HepG2 (cell line): ENCODE results near the gene SNF8.

Experiments
- EZH2 ChIP-seq: conservative IDR thresholded peaks from 2 replicates; pipeline ENCODE4 v1.6.1; 2012; ENCODE audit warnings: mild to moderate bottlenecking, low read depth, low read length, moderate library complexity
- HNRNPL ChIP-seq: fragments of 200-400 bp; formaldehyde crosslinking; IDR thresholded peaks from 2 replicates; pipeline ENCODE4 v1.6.1; 2017; ENCODE audit warnings: mild to moderate bottlenecking, low read depth, low read length
- PBX3 ChIP-seq: sonication (generic); formaldehyde crosslinking; IDR thresholded peaks from 2 replicates; pipeline ENCODE4 v1.8.1; 2023; ENCODE audit warnings: missing genetic modification reagents, inconsistent platforms, borderline replicate concordance
- PLSCR1 ChIP-seq: sonication (generic); formaldehyde crosslinking; IDR thresholded peaks from 2 replicates; pipeline ENCODE4 v1.5.0; 2020; ENCODE audit warnings: missing genetic modification reagents, mild to moderate bottlenecking, borderline replicate concordance
- POLR2AphosphoS5 ChIP-seq: IDR thresholded peaks from 2 replicates; pipeline ENCODE4 v1.6.1; 2012; ENCODE audit warnings: low read depth, low read length
- REST ChIP-seq, 2 experiments: IDR thresholded peaks; 2 replicates each; pipeline ENCODE4 v1.6.1; 2011 to 2012; ENCODE audit warnings: low read length in 2 of 2, borderline replicate concordance in 1 of 2, low read depth in 1 of 2, mild to moderate bottlenecking in 1 of 2, moderate library complexity in 1 of 2
- TGIF2 ChIP-seq: IDR thresholded peaks from 2 replicates; pipeline ENCODE4 v1.6.1; 2016; ENCODE audit warnings: control low read depth, missing compliant biosample characterization
- YY1 ChIP-seq: IDR thresholded peaks from 2 replicates; pipeline ENCODE4 v1.6.1; 2011; ENCODE audit warnings: low read length, low read depth, moderate library complexity, mild to moderate bottlenecking; ENCODE audit not compliant: insufficient read depth, insufficient replicate concordance
- ZNF232 ChIP-seq: sonication (generic); formaldehyde crosslinking; IDR thresholded peaks from 2 replicates; pipeline ENCODE4 v1.4.0; 2020; ENCODE audit warnings: missing genetic modification reagents, borderline replicate concordance
- ZNF737 ChIP-seq: sonication (generic); formaldehyde crosslinking; IDR thresholded peaks from 2 replicates; pipeline ENCODE4 v1.5.0; 2020; ENCODE audit warnings: missing genetic modification reagents, mild to moderate bottlenecking, borderline replicate concordance

DNA sequence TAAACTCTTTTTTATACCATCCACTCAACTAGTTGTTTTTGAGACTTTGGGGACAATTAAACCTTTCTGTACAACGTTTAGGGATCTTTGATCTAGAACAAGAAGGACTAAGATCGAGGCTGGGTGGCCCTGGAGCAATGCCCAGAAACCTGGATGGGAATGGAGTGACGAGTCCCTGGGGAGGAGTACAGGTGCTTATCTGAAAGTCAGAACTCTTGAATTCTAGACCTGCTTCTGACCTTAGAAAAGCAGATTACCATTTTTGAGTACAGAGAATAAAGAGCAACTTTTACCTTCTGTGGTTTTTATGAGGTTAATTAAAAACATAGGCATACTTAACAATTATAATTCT, 18.7 kb downstream of the SNF8 start:
- TF ChIP-seq TGIF2 (CRISPR knock-in tag), result no peak
- no peak for TF ChIP-seq PLSCR1 (CRISPR knock-in tag)
- TF ChIP-seq ZNF737 (CRISPR knock-in tag), result no peak
- no peak for TF ChIP-seq YY1
- no peak for TF ChIP-seq EZH2
- no peak for TF ChIP-seq ZNF232 (CRISPR knock-in tag)
- no peak for TF ChIP-seq POLR2AphosphoS5
- no peak for TF ChIP-seq HNRNPL
- TF ChIP-seq REST (IDR thresholded peaks at IDR 0.05; ENCODE audit: borderline replicate concordance in 1 of 2, low read depth in 1 of 2, low read length in 2 of 2), result no peak
- TF ChIP-seq PBX3 (CRISPR knock-in tag), result no peak
